Right lobe of liver (tissue), 4 donors: ENCODE data around the gene CRISPLD2.

Source experiments
- CTCF ChIP-seq, 4 donors: fragments of 200-600 bp in 3 of 4; fragments of 450-650 bp in 1 of 4; IDR thresholded peaks; one replicate each; pipeline versions ENCODE4 v1.5.1 to v1.8.0; 2016 to 2022; ENCODE audit warnings: antibody characterized with exemption in 4 of 4, mild to moderate bottlenecking in 2 of 4
- POLR2A ChIP-seq: fragments of 450-650 bp; IDR thresholded peaks from one replicate; pipeline ENCODE4 v1.6.1; 2017; ENCODE audit warnings: antibody characterized with exemption, mild to moderate bottlenecking
- donor health status: DM: no; HTN: no; CAD: no.
- donor health status: DM: no; HTN: no; CAD: no.
- donor health status: DM: no; HTN: yes; CAD: no.

- no peak for TF ChIP-seq CTCF (IDR thresholded peaks at IDR 0.05)
- no peak for TF ChIP-seq POLR2A
These were observed 39.9 kb downstream of the CRISPLD2 start for GRCh38 chr16:84859681-84860080.
